Sigmoid colon (tissue), 3 donors: ENCODE data around the gene HOMER2.

ENCODE experiments used
- CTCF ChIP-seq, 4 experiments: fragments of 450-650 bp in 3 of 4; fragments of 200-600 bp in 1 of 4; IDR thresholded peaks; one replicate each; pipeline ENCODE4 v1.5.1; 2016 to 2019; ENCODE audit warnings: antibody characterized with exemption in 4 of 4, mild to moderate bottlenecking in 3 of 4, moderate library complexity in 2 of 4
- POLR2A ChIP-seq, 2 donors: fragments of 450-650 bp; IDR thresholded peaks; one replicate each; pipeline ENCODE4 v1.6.1; 2016; ENCODE audit warnings: antibody characterized with exemption in 2 of 2, mild to moderate bottlenecking in 2 of 2, moderate library complexity in 2 of 2

- TF ChIP-seq CTCF (IDR thresholded peaks at IDR 0.05) (no peak), POLR2A (IDR thresholded peaks at IDR 0.05) (no peak)
Measured at GRCh38 chr15:82904574-82904973, 47.9 kb downstream of the HOMER2 start.
